ENCODE results near the gene TSHZ2. TPM values are rescaled to one million over a fixed set of nuclear protein-coding genes. Genes with fewer than 3 reads are reported as not detected.

Gene TSHZ2
- total RNA-seq, 4 donors from 2014 or later, result 28.6 to 40.1 (median 35.5) TPM

GRCh38 chr20:53019464-53019863 lies 47.3 kb downstream of the TSHZ2 start:
- TF ChIP-seq CTCF (IDR thresholded peaks at IDR 0.05; ENCODE audit: low read depth), result no peak

- TF ChIP-seq CTCF (IDR thresholded peaks at IDR 0.05; ENCODE audit: low read depth), result no peak
These were observed 48.2 kb downstream of the TSHZ2 start for GRCh38 chr20:53020376-53020775.

- no peak for TF ChIP-seq CTCF (IDR thresholded peaks at IDR 0.05; ENCODE audit: low read depth)
These were observed 48.7 kb downstream of the TSHZ2 start for GRCh38 chr20:53020834-53021233.

GRCh38 chr20:53021934-53022333 lies 49.8 kb downstream of the TSHZ2 start:
- TF ChIP-seq CTCF (IDR thresholded peaks at IDR 0.05; ENCODE audit: low read depth), result no peak

- TF ChIP-seq CTCF (IDR thresholded peaks at IDR 0.05; ENCODE audit: low read depth), result no peak
These were observed 51.8 kb downstream of the TSHZ2 start for GRCh38 chr20:53023732-53024520.

GRCh38 chr20:53027089-53027488 lies 54.9 kb downstream of the TSHZ2 start:
- TF ChIP-seq CTCF (IDR thresholded peaks at IDR 0.05; ENCODE audit: low read depth), result no peak

GRCh38 chr20:53028337-53029007 lies 56.3 kb downstream of the TSHZ2 start:
- TF ChIP-seq CTCF (IDR thresholded peaks at IDR 0.05; ENCODE audit: low read depth), result no peak
